H1 (cell line): Measurements from ENCODE around the gene KARS1.

Experiments used
- CREB1 ChIP-seq: IDR thresholded peaks from 2 replicates; pipeline ENCODE4 v1.6.1; 2012; ENCODE audit warnings: inconsistent platforms
- EGR1 ChIP-seq: IDR thresholded peaks from 2 replicates; pipeline ENCODE4 v1.6.1; 2011; ENCODE audit warnings: low read depth, low read length, borderline replicate concordance
- KDM1A ChIP-seq: fragments of 200-600, 300-600 bp; sonication (generic); IDR thresholded peaks from 2 replicates; pipeline ENCODE4 v1.7.1; 2016; ENCODE audit warnings: mild to moderate bottlenecking, low read length, borderline replicate concordance
- POLR2A ChIP-seq, 2 experiments: IDR thresholded peaks; 1 replicate in 1 of 2; 2 replicates in 1 of 2; pipeline ENCODE4 v1.6.1; 2011; ENCODE audit warnings: low read depth in 2 of 2, low read length in 2 of 2, mild to moderate bottlenecking in 2 of 2; ENCODE audit errors: control extremely low read depth in 1 of 2
- YY1 ChIP-seq: IDR thresholded peaks from 2 replicates; pipeline ENCODE4 v1.6.1; 2011; ENCODE audit warnings: low read depth, mild to moderate bottlenecking, low read length
- TF ChIP-seq, protein P1 (sequence below), 3 experiments: IDR thresholded peaks; 1 replicate in 2 of 3; 2 replicates in 1 of 3; pipeline versions ENCODE4 v1.5.1 to v1.6.1; 2011; ENCODE audit warnings: low read length in 3 of 3, mild to moderate bottlenecking in 3 of 3, inconsistent platforms in 2 of 3, low read depth in 1 of 3, moderate library complexity in 1 of 3; ENCODE audit not compliant: insufficient read depth in 1 of 3; ENCODE audit errors: control extremely low read depth in 1 of 3

DNA sequence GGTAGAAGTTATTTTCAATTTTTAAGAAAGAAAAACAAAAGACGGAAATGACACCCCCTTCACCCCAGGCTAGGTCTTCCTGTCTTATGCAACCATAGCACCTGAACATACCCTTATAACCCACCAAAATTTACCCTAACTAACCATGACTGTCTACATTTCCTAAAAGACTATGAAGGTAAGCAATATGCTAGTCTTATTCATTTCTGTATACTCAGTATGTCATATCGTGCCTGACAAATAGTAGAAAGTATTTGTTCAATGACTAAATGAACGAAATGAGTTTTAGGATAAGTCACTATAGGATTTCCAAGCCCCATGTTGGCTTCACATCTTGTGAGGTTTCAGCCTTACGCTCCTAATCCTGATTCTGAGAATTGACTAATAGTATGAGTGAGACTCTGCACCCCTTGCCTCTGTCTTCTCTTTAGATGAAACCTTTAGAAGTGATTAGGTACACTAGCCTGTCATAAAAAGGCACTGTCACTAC is 30.9 kb downstream of the KARS1 start:
- TF ChIP-seq, protein P1, sequence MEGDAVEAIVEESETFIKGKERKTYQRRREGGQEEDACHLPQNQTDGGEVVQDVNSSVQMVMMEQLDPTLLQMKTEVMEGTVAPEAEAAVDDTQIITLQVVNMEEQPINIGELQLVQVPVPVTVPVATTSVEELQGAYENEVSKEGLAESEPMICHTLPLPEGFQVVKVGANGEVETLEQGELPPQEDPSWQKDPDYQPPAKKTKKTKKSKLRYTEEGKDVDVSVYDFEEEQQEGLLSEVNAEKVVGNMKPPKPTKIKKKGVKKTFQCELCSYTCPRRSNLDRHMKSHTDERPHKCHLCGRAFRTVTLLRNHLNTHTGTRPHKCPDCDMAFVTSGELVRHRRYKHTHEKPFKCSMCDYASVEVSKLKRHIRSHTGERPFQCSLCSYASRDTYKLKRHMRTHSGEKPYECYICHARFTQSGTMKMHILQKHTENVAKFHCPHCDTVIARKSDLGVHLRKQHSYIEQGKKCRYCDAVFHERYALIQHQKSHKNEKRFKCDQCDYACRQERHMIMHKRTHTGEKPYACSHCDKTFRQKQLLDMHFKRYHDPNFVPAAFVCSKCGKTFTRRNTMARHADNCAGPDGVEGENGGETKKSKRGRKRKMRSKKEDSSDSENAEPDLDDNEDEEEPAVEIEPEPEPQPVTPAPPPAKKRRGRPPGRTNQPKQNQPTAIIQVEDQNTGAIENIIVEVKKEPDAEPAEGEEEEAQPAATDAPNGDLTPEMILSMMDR (IDR thresholded peaks at IDR 0.05; ENCODE audit: control extremely low read depth in 1 of 3, insufficient read depth in 1 of 3, low read depth in 1 of 3, low read length in 3 of 3) = no peak
- no peak for TF ChIP-seq EGR1
- TF ChIP-seq CREB1 = no peak
- TF ChIP-seq KDM1A = no peak
- TF ChIP-seq POLR2A (IDR thresholded peaks at IDR 0.05; ENCODE audit: control extremely low read depth in 1 of 2, low read depth in 2 of 2, low read length in 2 of 2) = no peak
- no peak for TF ChIP-seq YY1
